ENCODE measurements around the gene THRB.

THRB gene

GRCh38 chr3:24487325-24488262 lies 7.1 kb downstream of the THRB start:
- DNase-seq, result no peak

- no peak for DNase-seq
These were observed 9.1 kb downstream of the THRB start for GRCh38 chr3:24485511-24485910.

GRCh38 chr3:24483873-24484272 lies 10.8 kb downstream of the THRB start:
- DNase-seq, result no peak

GRCh38 chr3:24482096-24482705 lies 12.4 kb downstream of the THRB start:
- DNase-seq, result no peak

GRCh38 chr3:24481193-24481592 lies 13.5 kb downstream of the THRB start:
- no peak for DNase-seq

- no peak for DNase-seq
These were observed 14.2 kb downstream of the THRB start for GRCh38 chr3:24480497-24480896.

- DNase-seq, result no peak
These were observed 14.8 kb downstream of the THRB start for GRCh38 chr3:24479816-24480215.

GRCh38 chr3:24476871-24477656 lies 17.6 kb downstream of the THRB start:
- DNase-seq, result no peak

GRCh38 chr3:24475925-24476324 lies 18.7 kb downstream of the THRB start:
- no peak for DNase-seq

- DNase-seq, result no peak
These were observed 19.8 kb downstream of the THRB start for GRCh38 chr3:24474862-24475261.

GRCh38 chr3:24472358-24472757 lies 22.3 kb downstream of the THRB start:
- no peak for DNase-seq

GRCh38 chr3:24471486-24471885 lies 23.2 kb downstream of the THRB start:
- DNase-seq, result no peak

GRCh38 chr3:24470277-24470676 lies 24.4 kb downstream of the THRB start:
- no peak for DNase-seq

- no peak for DNase-seq
These were observed 30.3 kb downstream of the THRB start for GRCh38 chr3:24464389-24464788.

GRCh38 chr3:24462737-24463136 lies 31.9 kb downstream of the THRB start:
- DNase-seq, result no peak

GRCh38 chr3:24460974-24461373 lies 33.7 kb downstream of the THRB start:
- no peak for DNase-seq

GRCh38 chr3:24457719-24458118 lies 36.9 kb downstream of the THRB start:
- DNase-seq, result no peak

GRCh38 chr3:24454856-24455255 lies 39.8 kb downstream of the THRB start:
- DNase-seq, result no peak

GRCh38 chr3:24454393-24454792 lies 40.3 kb downstream of the THRB start:
- DNase-seq, result no peak

GRCh38 chr3:24451461-24452099 lies 43.1 kb downstream of the THRB start:
- DNase-seq, result no peak

GRCh38 chr3:24450160-24450907 lies 44.3 kb downstream of the THRB start:
- no peak for DNase-seq

GRCh38 chr3:24447836-24448235 lies 46.8 kb downstream of the THRB start:
- DNase-seq, result no peak

Measured in NCI-H2081 (cell line).